ENCODE data around the gene DPM2. TPM values are rescaled to one million over a fixed set of nuclear protein-coding genes. Genes with fewer than 3 reads are reported as not detected.

DPM2 gene
- total RNA-seq, 4 donors from 2014 or later = 6.7 to 33.1 (median 15.9) TPM

- Histone ChIP-seq H3K4me1 (peaks cover 34 to 51% of the 10 kb centered on the region in 2 donors), H3K36me3 (no peaks in the 10 kb centered on the region)
- TF ChIP-seq, protein P1, sequence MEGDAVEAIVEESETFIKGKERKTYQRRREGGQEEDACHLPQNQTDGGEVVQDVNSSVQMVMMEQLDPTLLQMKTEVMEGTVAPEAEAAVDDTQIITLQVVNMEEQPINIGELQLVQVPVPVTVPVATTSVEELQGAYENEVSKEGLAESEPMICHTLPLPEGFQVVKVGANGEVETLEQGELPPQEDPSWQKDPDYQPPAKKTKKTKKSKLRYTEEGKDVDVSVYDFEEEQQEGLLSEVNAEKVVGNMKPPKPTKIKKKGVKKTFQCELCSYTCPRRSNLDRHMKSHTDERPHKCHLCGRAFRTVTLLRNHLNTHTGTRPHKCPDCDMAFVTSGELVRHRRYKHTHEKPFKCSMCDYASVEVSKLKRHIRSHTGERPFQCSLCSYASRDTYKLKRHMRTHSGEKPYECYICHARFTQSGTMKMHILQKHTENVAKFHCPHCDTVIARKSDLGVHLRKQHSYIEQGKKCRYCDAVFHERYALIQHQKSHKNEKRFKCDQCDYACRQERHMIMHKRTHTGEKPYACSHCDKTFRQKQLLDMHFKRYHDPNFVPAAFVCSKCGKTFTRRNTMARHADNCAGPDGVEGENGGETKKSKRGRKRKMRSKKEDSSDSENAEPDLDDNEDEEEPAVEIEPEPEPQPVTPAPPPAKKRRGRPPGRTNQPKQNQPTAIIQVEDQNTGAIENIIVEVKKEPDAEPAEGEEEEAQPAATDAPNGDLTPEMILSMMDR (IDR thresholded peaks at IDR 0.05) = no peak
- no peak for TF ChIP-seq POLR2A (IDR thresholded peaks at IDR 0.05)
These were observed 23.5 kb upstream of the DPM2 start for GRCh38 chr9:127961155-127961490.

DNA sequence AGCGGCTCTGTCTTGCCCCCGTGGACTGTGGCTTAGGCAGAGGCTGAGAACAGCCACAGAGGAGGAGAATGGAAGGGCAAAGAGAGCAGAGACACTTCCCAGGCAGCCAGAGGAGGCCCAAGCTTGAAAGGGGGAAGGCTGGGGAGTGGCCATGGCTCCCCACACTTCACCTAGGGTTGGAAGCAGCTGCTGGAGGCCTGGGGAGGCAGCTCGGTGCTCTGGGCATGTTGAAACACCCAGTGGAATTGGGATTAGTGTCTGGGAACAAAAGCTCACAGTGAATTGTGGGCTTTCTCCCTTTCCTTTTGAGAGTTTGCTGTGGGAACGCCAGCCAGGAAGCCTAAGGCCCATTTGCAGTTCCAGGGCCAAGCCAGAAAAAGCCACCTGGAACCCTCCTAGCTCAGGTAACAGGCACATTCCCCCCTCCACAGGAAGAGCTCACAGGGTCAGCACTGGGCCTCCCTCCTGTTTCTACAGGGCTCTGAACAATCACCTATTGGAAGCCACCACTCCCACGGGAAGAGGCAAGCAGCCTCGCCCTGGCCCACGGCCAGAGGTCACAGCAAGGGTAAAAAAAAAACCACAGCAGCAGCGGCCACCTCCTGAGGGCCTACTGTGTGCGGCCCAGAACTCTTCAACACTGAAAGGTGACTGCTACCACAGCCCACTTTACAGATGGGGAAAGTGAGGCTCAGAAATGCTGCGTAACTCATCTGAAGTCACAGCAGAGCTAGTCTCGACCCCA is 22.9 kb upstream of the DPM2 start:
- H3K27ac ChIP-seq = peak overlapping the region; percentile 90 to 91
- no peaks in the 10 kb centered on the region for H3K9me3 ChIP-seq
- H3K27me3 ChIP-seq = no peaks in the 10 kb centered on the region
- H3K4me3 ChIP-seq = no peak overlapping the region
- H3K36me3 ChIP-seq = no peaks in the 10 kb centered on the region
- intact Hi-C loops (cut with DNase I; ENCODE audit: low total_unique reads) = no loop called here
- peaks cover 34 to 47% of the 10 kb centered on the region in 2 donors for H3K4me1 ChIP-seq
- no peak for TF ChIP-seq POLR2A (IDR thresholded peaks at IDR 0.05)
- TF ChIP-seq, protein P1 (IDR thresholded peaks at IDR 0.05) = no peak
- no peak for DNase-seq

More at GRCh38 chr9:127961155-127961490, 23.5 kb upstream of the DPM2 start:
- Histone ChIP-seq H3K27ac (peak overlapping the region; percentile 90 to 91), H3K4me3 (no peak overlapping the region), H3K27me3 (no peaks in the 10 kb centered on the region), H3K9me3 (no peaks in the 10 kb centered on the region)
- peak in 1 of 2 donors; percentile 19 for DNase-seq
- intact Hi-C loops (cut with DNase I; ENCODE audit: low total_unique reads) = no loop called here

- no peak for TF ChIP-seq POLR2A (IDR thresholded peaks at IDR 0.05)
- TF ChIP-seq, protein P1 (IDR thresholded peaks at IDR 0.05) = no peak
- no peak for DNase-seq
- no peak overlapping the region for H3K4me3 ChIP-seq
- intact Hi-C loops (cut with DNase I; ENCODE audit: low total_unique reads) = no loop called here
- H3K4me1 ChIP-seq = peaks cover 35 to 52% of the 10 kb centered on the region in 2 donors
- H3K9me3 ChIP-seq = no peaks in the 10 kb centered on the region
- H3K36me3 ChIP-seq = no peaks in the 10 kb centered on the region
- peak overlapping the region; percentile 90 to 91 for H3K27ac ChIP-seq
- H3K27me3 ChIP-seq = no peaks in the 10 kb centered on the region
These were observed 22.3 kb upstream of the DPM2 start for GRCh38 chr9:127959841-127960409.

DNA sequence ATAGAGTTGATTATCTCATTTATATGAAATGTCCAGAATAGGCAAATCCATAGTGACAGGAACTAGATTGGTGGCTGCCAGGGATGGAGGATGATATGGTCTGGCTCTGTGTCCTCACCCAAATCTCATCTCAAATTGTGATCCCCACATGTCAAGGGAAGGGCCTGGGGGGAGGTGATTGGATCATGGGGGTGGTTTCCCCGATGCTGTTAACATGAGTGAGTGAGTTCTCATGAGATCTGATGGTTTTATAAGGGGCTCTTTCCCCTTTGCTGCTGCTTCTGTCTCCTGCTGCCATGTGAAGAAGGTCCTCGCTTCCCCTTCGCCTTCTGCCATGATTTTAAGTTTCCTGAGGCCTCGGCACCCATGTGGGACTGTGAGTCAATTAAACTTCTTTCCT is 21.7 kb upstream of the DPM2 start:
- Histone ChIP-seq H3K4me1 (peaks cover 32 to 53% of the 10 kb centered on the region in 2 donors), H3K9me3 (no peaks in the 10 kb centered on the region), H3K36me3 (no peaks in the 10 kb centered on the region), H3K4me3 (no peak overlapping the region), H3K27me3 (no peaks in the 10 kb centered on the region), H3K27ac (peak overlapping the region in 1 of 2 donors; percentile 91)
- DNase-seq = no peak
- intact Hi-C loops (cut with DNase I; ENCODE audit: low total_unique reads) = no loop called here
- TF ChIP-seq, protein P1 (IDR thresholded peaks at IDR 0.05) = no peak
- no peak for TF ChIP-seq POLR2A (IDR thresholded peaks at IDR 0.05)

GRCh38 chr9:127958728-127959127 is 21.1 kb upstream of the DPM2 start:
- Histone ChIP-seq H3K4me3 (no peak overlapping the region), H3K27me3 (no peaks in the 10 kb centered on the region), H3K4me1 (peaks cover 25 to 50% of the 10 kb centered on the region in 2 donors), H3K36me3 (no peaks in the 10 kb centered on the region), H3K9me3 (no peaks in the 10 kb centered on the region), H3K27ac (no peak overlapping the region)
- DNase-seq = no peak
- TF ChIP-seq, protein P1 (IDR thresholded peaks at IDR 0.05) = no peak
- TF ChIP-seq POLR2A (IDR thresholded peaks at IDR 0.05) = no peak
- intact Hi-C loops (cut with DNase I; ENCODE audit: low total_unique reads) = no loop called here

Data from uterus (tissue), 4 donors.